Glomerular endothelial cell (primary cell): ENCODE data around the gene DDRGK1. TPM values are rescaled to one million over a fixed set of nuclear protein-coding genes. Genes with fewer than 3 reads are reported as not detected.

Experiments
- DNase-seq: peaks from one replicate; pipeline ENCODE4 v3.0.0-alpha.2; 2011; ENCODE audit warnings: low read depth, low spot score; ENCODE audit errors: extremely low read depth
- total RNA-seq: library from RNA; depleted of rRNA; stranded (reverse); fragments of >200 nt; gene quantifications from 2 replicates; pipeline ENCODE4 v1.2.3, GENCODE V29; 2015

Gene DDRGK1
- total RNA-seq: 77.4 and 82.0 TPM in 2 replicates

- DNase-seq: no peak
These were observed at the start of gene DDRGK1 for GRCh38 chr20:3204124-3204794. Gene DDRGK1 (minus strand): TSS chr20:3204682. CDS start chr20:3204627, 55 bp downstream.

DNA sequence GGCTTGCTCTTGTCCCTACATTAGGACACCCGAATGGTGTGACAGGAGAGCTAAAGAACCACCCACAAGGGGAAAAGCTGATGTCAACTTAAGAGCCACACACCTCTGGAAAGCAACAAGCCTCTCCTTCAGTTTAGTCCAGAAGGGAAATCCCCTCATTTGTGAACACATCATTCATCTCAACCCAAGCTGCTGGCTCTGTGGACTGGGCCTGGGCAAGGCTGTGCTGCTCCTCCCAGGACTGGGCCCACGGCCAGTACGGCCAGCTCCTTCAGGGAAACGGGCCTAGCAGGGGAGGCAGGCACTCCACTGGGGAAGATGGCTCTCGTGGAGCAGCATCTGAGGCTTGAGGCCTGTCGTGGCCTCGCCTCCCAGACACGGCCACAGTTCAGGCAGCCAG, 47.3 kb upstream of the DDRGK1 start:
- DNase-seq: no peak

DNA sequence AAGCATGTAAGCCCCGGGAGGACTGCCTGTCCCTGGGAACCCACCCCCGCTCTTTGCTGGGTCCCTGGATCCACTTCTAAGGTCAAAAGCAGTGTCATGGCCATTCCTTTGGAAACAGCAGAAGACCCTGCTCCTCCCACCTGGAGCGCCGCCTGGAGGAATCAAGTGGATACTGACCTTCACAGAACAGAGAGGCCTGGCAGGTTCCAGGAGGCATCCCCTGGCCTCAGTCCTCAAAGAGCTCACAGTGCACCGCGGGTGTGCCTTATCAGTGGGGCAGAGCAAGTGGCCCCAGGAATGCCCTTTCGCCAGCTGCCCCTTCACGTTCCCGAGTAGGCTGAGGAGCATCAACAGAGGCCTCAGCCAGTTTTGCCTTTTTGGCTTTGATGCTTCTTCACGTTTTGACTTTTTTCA, 45.6 kb upstream of the DDRGK1 start:
- no peak for DNase-seq

- DNase-seq: no peak
These were observed 44.5 kb upstream of the DDRGK1 start for GRCh38 chr20:3248993-3249347.

DNA sequence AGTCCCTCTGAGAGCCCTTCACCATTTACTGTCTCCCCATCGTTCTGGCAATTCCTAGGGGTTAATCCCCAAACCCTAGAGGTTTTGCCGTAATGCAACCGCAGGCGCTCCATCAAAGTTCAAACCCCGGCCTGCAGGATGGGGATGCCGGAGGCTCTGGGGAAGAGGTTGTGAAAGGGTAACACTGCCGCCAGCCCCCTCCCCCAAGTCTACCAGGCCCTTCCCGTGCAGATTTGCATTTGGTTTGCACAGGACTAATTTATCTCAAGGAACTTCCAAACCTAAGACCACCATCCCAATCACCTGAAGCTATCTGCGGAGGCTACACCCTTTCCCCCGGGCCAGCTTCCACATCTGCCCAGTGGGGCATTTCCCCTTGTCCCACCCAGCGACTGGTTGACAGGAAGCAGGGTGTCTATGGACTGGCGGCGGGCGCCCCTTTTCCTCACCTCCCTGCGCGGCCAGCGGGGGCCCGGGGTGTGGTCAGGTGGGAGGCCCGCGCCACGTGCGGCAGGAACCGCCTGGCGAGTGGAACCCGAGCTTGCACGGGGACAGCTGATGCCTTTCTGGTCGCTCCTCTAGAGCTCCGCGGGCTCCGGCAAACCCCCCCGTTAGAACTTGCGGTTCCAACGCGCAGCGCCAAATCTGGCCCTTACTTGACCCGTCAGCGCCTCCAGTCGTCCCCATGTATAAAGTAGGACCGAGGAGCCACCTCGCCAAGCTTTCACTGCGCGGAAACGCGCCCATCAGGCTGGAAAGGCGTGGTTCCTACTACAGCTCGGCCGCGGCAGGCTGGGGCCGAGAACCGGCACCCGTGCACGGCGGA, 43.9 kb upstream of the DDRGK1 start:
- no peak for DNase-seq

GRCh38 chr20:3247638-3248037, 43.2 kb upstream of the DDRGK1 start:
- no peak for DNase-seq

DNA sequence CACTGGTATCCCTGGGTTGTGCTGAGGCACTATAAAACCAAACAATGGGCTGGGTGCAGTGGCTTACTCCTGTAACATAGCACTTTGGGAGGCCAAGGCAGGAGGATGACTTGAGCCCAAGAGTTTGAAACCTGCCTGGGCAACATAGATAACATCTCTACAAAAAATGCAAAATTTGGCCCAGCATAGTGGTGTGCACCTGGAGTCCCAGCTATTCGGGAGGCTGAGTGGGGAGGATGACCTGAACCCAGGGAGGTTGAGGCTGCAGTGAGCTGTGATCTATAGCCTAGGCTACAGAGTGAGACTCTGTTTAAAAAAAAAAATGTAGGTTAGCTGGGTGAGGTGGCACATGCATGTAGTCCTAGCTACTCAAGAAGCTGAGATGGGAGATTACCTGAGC, 42.2 kb upstream of the DDRGK1 start:
- no peak for DNase-seq

- DNase-seq: no peak
These were observed 41.2 kb upstream of the DDRGK1 start for GRCh38 chr20:3245711-3246110.

DNA sequence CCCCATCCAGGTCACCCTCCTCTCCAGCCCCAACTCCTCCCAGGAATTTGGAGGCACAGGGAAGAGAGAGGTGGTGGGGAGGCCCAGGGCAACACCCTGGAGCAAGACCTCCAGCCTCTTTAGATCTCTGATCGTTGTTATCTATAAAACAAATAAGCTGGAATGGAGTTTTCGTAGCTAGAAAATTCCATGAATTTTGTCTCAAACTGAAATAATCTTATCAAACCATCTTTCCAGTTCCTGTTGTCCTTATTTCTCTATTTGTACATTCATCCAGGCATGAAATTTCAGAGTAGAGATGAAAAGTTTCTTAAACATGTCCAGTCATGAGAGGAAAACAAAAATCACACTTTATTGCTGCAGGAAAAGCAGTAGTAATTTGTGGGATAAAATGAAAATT, 40.7 kb upstream of the DDRGK1 start:
- DNase-seq: no peak

- no peak for DNase-seq
These were observed 40.1 kb upstream of the DDRGK1 start for GRCh38 chr20:3244613-3245012.

GRCh38 chr20:3243718-3244358, 39.4 kb upstream of the DDRGK1 start:
- no peak for DNase-seq

GRCh38 chr20:3242172-3242692, 37.8 kb upstream of the DDRGK1 start:
- no peak for DNase-seq

GRCh38 chr20:3240776-3241363, 36.4 kb upstream of the DDRGK1 start:
- no peak for DNase-seq

- DNase-seq: no peak
These were observed 35.6 kb upstream of the DDRGK1 start for GRCh38 chr20:3239867-3240775.

DNA sequence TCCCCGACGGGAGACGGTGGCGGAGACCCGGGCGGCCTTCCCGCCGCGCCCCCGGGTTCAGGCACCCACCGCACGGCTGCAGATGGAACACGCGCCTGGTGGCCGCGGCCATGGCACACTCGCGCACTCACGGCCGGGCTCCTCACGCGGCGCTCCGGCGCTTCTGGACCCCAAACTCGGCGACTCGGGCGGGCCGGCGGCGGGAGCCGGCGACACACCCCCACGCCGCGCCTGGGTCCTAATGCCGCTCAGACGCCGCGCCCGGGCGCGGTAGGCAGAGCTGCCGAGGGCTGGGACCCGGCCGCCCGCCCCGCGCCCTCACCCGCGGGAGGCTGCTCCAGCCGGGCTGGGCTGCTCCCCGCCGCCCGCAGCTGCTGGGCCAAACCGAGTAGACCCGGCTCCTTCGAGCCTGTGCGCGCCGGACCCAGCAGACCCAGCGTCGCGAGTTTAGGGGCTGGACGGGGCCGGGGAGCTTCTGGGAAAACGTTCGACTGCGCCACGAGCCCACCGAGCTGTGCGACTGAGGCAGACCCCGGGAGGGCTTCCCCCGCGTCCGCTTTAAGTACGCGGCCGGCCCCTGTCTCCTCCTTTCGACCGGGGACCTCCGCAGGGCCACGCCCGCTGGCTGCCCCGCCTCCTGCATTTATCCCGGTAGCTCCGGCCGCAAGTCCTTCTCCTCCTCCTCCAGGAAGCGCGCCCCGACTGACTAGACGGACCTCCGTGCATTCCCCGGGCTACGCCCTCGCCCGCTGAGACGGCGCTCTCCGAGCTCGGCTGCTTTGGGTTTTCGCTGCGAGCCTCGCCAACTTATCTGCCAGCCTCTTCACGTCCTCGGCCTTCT, 34.8 kb upstream of the DDRGK1 start, which contains the start of gene SLC4A11:
TSS of gene SLC4A11 (minus strand) at position 165 of the 841 bp plus-strand sequence. CDS start at position 112, 53 bp downstream.
- no peak for DNase-seq

DNA sequence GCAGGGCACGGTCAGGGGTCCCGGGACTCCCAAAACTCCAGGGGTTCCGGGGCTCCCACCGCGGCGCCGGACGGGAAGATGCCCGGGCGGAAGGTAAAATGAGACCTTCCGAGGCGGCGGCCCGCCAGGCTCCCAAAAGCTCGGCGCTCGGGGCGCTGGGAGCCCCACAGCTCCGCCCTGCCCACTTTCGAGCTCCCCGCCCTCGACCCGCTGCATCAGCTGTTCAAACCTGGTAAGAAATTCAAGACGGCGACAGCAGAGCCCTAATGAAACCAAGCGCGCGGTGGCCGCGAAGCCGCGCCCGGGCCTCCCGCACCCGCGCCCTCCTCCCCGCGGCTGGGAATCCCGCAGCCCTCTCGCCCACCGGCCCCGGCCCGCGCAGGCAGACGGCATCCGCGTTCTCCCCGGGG, 34.1 kb upstream of the DDRGK1 start:
- DNase-seq: no peak

GRCh38 chr20:3237958-3238615, 33.6 kb upstream of the DDRGK1 start:
- DNase-seq: no peak
